ENCODE data around the gene ERBIN. TPM values are rescaled to one million over a fixed set of nuclear protein-coding genes. Genes with fewer than 3 reads are reported as not detected.

Gene ERBIN
- polyA plus RNA-seq, 3 donors = 25.2 to 43.3 (median 28.6) TPM

- TF ChIP-seq, protein P1, sequence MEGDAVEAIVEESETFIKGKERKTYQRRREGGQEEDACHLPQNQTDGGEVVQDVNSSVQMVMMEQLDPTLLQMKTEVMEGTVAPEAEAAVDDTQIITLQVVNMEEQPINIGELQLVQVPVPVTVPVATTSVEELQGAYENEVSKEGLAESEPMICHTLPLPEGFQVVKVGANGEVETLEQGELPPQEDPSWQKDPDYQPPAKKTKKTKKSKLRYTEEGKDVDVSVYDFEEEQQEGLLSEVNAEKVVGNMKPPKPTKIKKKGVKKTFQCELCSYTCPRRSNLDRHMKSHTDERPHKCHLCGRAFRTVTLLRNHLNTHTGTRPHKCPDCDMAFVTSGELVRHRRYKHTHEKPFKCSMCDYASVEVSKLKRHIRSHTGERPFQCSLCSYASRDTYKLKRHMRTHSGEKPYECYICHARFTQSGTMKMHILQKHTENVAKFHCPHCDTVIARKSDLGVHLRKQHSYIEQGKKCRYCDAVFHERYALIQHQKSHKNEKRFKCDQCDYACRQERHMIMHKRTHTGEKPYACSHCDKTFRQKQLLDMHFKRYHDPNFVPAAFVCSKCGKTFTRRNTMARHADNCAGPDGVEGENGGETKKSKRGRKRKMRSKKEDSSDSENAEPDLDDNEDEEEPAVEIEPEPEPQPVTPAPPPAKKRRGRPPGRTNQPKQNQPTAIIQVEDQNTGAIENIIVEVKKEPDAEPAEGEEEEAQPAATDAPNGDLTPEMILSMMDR (IDR thresholded peaks at IDR 0.05) = no peak
- no peaks in the 10 kb centered on the region for H3K79me2 ChIP-seq (ENCODE audit: insufficient read depth, low read length)
These were observed 45.8 kb upstream of the ERBIN start for GRCh38 chr5:65880496-65881072.

DNA sequence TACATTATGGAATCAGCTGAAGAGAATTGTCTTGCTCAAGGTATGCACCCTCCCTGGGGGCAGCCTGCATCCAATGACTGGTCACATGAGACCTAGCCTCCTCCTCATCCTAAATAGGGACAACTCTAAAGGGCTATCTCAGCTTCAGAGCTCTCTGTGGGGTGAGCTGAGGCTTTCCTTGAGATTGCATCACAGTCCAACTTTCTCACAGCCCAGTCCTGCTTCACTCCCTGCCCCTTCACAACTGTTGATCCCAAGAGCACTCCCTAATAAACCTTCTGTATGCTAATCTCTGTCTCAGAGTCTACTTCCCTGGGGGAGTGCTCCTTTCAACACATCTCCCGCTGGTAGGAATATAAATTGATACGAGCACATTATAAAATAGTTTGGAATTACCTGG is 44.1 kb upstream of the ERBIN start:
- Histone ChIP-seq H3K27ac (ENCODE audit: low read depth in 1 of 2, low read length in 2 of 2) (no peak overlapping the region), H2AFZ (ENCODE audit: insufficient read depth, low read depth, low read length, poor library complexity, severe bottlenecking) (no peak overlapping the region), H3K4me3 (replicated peaks in 1 of 3; ENCODE audit: low read depth in 2 of 3, low read length in 3 of 3) (no peak overlapping the region), H3K4me2 (replicated peaks; ENCODE audit: extremely low read depth, low read length, poor library complexity, severe bottlenecking) (no peak overlapping the region), H3K36me3 (replicated peaks in 1 of 2; ENCODE audit: control insufficient read depth in 1 of 2, insufficient read depth in 2 of 2, low read length in 2 of 2) (no peaks in the 10 kb centered on the region), H3K27me3 (ENCODE audit: control insufficient read depth in 2 of 2, insufficient read depth in 2 of 2, low read length in 2 of 2) (no peaks in the 10 kb centered on the region), H3K9me3 (replicated peaks in 1 of 2; ENCODE audit: control insufficient read depth in 1 of 2, insufficient read depth in 1 of 2, low read length in 2 of 2) (no peaks in the 10 kb centered on the region), H3K4me1 (ENCODE audit: control insufficient read depth in 1 of 2, insufficient read depth in 2 of 2, low read length in 2 of 2) (no peaks in the 10 kb centered on the region), H3K9ac (ENCODE audit: insufficient read depth, low read length, poor library complexity, severe bottlenecking) (no peak overlapping the region), H3K79me2 (ENCODE audit: insufficient read depth, low read length) (no peaks in the 10 kb centered on the region), H4K20me1 (ENCODE audit: insufficient read depth, low read length) (no peaks in the 10 kb centered on the region)
- intact Hi-C loops (cut with micrococcal nuclease) = no loop called here
- Mint-ChIP-seq H3K4me3 (no peak overlapping the region), H3K36me3 (no peaks in the 10 kb centered on the region), H3K27ac (no peak overlapping the region), H3K9me3 (peaks cover 0 to 15% (median 7%) of the 10 kb centered on the region in 7 donors), H3K4me1 (no peaks in the 10 kb centered on the region), H3K27me3 (ENCODE audit: low read depth in 3 of 3) (peaks cover 0 to 4% (median 0%) of the 10 kb centered on the region in 3 donors)
- DNase-seq = no peak
- TF ChIP-seq, protein P1 (IDR thresholded peaks at IDR 0.05) = no peak
- WGBS (ENCODE audit: insufficient coverage) = 83% methylated on average over 2 of the region's 2 CpGs

More at GRCh38 chr5:65880496-65881072, 45.8 kb upstream of the ERBIN start:
- intact Hi-C loops (cut with micrococcal nuclease) = no loop called here
- DNase-seq = no peak
- H3K27ac Mint-ChIP-seq = no peak overlapping the region
- no peaks in the 10 kb centered on the region for H3K36me3 Mint-ChIP-seq
- no peak overlapping the region for H3K4me3 Mint-ChIP-seq
- peaks cover 0 to 19% (median 7%) of the 10 kb centered on the region in 7 donors for H3K9me3 Mint-ChIP-seq
- Histone ChIP-seq H3K27me3 (ENCODE audit: control insufficient read depth in 2 of 2, insufficient read depth in 2 of 2, low read length in 2 of 2) (no peaks in the 10 kb centered on the region), H3K9ac (ENCODE audit: insufficient read depth, low read length, poor library complexity, severe bottlenecking) (no peak overlapping the region), H3K4me3 (replicated peaks in 1 of 3; ENCODE audit: low read depth in 2 of 3, low read length in 3 of 3) (no peak overlapping the region), H4K20me1 (ENCODE audit: insufficient read depth, low read length) (no peaks in the 10 kb centered on the region), H3K4me2 (replicated peaks; ENCODE audit: extremely low read depth, low read length, poor library complexity, severe bottlenecking) (no peak overlapping the region), H3K4me1 (ENCODE audit: control insufficient read depth in 1 of 2, insufficient read depth in 2 of 2, low read length in 2 of 2) (peaks cover 6 to 7% of the 10 kb centered on the region in 2 donors), H3K27ac (ENCODE audit: low read depth in 1 of 2, low read length in 2 of 2) (no peak overlapping the region), H2AFZ (ENCODE audit: insufficient read depth, low read depth, low read length, poor library complexity, severe bottlenecking) (no peak overlapping the region), H3K36me3 (replicated peaks in 1 of 2; ENCODE audit: control insufficient read depth in 1 of 2, insufficient read depth in 2 of 2, low read length in 2 of 2) (no peaks in the 10 kb centered on the region), H3K9me3 (replicated peaks in 1 of 2; ENCODE audit: control insufficient read depth in 1 of 2, insufficient read depth in 1 of 2, low read length in 2 of 2) (peaks cover 0 to 4% of the 10 kb centered on the region in 2 donors)
- no peaks in the 10 kb centered on the region for H3K27me3 Mint-ChIP-seq (ENCODE audit: low read depth in 3 of 3)
- H3K4me1 Mint-ChIP-seq = peaks cover 7% of the 10 kb centered on the region
- 76% methylated on average over 3 of the region's 3 CpGs for WGBS (ENCODE audit: insufficient coverage)
